GM18511 (cell line): ENCODE measurements around the gene MTURN.
A peak's percentile ranks its signal among the peaks of the same experiment; 100 is the strongest.

ENCODE experiments used
- ATAC-seq: cut with Tn5 transposase; IDR thresholded peaks from one replicate; pipeline ENCODE4 v1.9.1; 2021; ENCODE audit warnings: mild to moderate bottlenecking, moderate library complexity; ENCODE audit not compliant: unreplicated experiment

MTURN gene

DNA sequence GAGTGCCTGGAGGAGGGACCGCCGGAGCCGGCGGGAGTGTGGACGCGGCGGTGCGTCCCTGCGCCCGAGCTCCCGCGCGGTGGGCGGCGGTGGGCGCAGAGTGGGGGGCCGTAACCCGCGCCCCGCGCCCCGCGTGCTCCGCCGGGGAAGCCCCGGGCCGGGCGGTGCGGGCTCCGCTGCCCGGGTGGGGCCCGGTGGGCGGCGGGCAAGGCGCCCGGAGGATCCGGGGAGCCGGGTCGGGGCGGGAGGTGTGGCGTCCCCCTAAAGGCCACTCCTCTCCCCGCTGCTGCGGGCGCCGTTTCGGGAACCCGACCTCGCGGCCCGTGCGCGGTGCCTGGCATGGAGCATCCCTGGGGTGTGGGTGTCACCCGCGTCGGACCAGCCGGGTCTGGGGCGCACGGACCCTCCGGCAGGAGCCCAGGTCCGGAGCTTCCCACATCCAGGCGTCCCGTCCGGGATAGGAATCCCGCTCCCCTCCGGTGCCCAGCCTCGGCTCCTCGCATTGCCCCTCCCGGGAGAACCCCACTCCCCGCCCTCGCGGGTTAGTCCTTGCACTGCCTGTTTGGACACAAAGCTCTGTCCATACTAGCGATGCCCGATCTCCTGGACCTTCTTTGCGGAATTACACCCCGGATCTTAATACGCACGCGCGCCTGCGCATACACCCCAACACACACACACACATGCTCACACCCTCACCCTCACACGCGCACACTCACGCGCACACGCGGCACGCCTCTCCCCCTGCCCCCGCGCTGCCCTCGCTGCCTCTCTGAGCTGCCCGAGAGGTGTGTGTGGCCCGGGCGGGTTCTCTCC, 723 bp downstream of the MTURN start:
- ATAC-seq: peak; percentile 37

DNA sequence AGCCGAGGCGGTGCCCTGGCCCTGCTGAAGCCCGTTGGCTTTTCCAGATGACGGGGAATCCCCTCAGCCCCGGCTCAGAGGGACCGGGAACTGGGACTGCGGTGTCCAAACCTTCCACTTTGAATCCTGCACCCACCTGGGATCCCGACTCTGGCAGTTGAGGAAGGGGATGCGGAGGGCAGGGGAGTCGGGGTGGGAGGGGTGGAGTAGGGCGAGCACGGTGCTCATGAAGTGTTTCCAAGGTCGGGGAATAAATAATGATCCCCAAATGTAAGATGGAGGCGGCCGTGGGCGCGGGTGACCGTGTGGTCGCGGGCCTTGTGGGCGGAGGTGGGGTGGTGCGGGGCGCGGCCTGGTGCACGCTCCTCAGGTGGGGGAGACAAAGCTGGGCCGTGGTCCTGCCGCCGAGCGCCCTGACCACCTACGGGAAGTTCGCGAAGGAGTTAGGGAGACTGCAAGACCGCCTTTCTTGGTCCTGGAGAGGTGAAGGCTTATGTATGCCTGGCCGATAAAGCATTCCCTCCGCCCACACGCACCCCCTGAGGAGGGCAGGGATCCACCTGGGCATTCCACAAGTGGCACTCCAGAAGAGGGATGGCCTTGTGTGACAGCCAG, 1.4 kb downstream of the MTURN start:
- no peak for ATAC-seq

DNA sequence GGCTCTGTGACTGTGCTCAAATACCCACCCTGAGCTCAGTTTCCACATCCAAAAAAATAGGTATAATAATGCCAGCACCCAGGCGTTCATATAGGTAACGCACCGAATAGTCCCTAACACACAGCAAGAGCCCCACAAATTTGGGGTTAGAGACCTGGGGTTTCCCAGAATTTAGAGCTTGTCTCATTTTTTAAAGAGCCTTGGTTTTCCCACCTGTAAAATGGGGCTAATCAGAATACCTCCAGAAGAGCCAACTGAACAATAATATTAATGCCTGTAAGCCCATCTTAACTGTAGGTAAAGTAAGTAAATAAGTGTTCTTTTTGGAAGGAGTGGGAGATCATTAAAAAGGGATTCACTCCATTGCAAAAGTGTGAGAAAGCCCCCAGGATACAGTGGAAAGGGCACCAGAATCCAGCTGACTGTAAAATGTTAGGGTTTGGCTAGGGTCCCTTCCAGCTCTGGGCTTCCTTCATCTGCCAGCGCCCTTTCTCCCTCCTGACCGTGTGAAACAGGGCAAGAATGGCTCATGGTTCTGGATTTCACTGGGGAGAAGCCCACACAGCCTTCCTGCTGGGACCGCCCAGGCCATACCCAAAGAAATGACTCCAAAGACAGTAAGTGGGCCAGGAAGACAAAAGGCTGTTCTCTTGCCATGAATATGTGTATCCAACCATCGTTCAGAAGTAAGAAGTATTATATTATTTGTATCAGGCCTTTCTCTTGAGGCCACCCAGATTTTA, 2.1 kb downstream of the MTURN start:
- no peak for ATAC-seq

DNA sequence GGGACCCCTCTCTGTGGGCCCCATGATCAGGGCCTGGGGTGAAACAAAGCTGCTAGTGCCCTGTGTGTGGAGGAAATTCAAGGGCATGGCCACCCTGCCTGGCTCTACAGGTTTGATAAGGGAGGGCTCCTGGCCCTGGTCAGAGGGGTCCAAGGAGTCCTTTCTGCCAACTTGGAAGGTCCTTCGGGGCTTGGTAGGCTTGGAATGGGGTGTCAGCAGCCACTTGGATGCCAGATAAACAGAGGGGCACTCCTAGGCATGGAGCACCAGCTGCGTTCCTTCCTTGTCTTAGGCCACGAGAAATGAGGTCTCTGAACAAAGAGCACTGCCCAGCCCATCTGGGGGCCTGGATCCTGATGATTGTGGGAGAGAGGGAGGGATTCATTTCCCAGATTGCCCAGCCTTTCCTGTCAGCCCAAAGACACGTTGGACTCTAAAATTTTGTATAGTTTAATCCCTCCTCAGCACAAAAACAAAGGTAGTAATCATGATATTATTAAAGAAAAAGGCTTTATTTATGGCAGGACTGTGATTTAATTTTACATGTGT, 5.1 kb downstream of the MTURN start:
- no peak for ATAC-seq

DNA sequence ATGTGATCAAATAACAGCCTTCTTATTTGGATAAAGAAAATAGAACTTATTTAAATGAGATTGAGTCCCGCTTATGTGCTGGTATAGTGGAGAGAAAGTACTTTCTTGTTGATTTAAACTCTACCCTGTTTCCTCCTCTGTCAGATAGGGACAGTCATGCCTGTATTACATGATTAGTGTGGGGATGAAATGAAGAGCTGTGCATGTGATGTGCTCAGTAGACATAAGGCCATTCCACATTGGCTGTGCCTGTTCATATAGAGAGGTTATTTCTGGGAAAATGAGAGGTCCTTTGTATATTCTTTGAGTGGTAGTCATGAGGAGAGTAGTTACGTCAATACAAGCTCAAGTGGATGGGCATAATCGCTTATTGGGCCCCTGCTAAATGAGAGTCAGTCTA, 5.7 kb downstream of the MTURN start:
- ATAC-seq: no peak

DNA sequence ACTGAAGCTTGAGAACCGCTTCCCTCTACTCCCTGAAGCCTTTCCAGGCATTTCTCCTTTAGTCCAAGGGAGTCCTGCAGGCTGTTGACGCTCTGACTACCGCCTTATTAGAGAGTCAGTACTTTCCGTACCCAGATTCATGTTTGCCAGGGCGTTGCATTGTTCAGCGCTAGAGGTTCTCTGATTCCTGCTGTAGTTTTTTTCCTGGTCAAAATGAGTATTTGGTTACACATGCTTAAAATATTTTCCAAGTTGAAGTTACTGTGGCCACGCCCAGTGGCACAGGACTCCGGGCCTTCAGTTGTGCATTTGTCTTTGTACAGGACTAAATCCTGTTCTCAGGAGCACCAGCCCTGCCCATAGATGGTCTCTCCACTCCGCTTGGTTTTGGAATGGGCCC, 7.9 kb downstream of the MTURN start:
- no peak for ATAC-seq

DNA sequence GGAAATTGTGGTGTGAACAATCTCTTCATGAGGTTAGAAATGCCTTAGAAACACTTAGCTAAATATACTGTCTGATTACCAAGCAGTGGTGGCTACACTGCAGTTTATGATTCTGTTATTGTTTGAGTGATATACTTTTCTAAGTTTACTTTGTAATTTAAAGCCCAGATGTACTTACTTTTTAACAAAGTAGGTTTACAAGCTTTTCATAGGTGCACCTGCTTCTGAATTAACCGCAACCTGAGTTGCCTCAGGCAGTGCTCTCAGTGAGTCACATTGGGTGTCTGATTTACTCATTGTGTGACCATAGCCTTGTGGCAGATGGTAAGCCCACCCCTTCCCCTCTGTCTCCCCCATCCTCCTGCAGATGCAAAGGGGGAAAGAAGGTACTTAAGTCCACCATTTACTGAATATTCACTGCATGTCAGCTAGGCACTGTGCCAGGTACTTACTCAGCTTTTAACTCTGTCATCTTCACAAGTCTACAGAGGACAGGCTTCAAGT, 9.0 kb downstream of the MTURN start:
- ATAC-seq: no peak

DNA sequence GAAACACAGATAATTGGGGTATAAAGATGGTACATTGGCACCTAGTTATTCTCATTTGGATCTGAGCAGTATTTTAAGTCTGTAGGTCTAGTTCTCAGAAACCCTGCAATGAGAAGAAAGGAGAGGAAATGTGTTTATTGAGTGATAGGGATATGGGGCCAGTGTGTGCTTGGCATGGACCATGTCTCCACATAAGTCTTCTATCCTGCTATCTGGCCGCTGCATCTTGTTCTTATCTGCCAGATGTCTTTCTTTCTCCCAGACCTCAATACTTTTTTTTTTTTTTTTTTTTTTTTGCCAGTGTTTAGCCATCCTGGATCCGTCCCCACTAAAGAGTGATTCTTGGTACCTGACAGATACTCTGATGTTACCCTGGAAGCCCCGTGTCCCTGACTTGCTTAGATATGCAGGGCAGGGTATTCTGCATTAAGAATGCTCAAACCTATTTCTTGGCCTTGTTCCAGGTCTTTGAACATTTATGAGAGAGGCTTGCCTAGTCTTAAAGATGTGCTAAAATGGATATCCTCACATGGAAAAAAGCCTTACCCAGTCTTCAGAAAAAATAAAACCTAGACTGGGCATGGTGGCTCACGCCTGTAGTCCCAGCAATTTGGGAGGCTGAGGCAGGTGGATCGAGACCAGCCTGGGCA, 10.0 kb downstream of the MTURN start:
- ATAC-seq: no peak

DNA sequence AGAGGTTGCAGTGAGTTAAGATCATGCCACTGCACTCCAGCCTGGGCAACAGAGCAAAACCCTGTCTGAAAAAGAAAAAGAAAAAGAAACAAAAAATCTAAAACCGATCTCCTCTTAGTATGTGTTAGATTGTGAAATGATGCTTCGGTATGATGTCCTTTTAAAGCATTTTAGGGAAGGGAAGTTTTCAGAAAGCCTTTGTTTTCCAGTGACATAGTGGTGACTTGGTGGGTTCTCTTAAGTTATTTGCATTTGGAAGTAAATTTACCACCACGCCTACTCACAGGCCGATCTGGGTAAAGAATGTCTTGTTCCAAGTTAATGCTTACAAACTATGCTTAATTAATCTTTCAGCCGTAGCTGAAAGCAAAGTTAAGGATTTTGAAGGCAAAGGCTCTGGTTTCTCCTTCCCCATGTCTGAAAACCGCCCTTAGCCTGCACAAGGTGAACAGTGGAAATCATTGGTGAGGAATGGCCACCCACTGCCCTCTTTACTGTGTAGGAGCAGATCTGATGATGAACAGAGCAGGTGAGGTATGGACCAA, 10.7 kb downstream of the MTURN start:
- ATAC-seq: no peak

DNA sequence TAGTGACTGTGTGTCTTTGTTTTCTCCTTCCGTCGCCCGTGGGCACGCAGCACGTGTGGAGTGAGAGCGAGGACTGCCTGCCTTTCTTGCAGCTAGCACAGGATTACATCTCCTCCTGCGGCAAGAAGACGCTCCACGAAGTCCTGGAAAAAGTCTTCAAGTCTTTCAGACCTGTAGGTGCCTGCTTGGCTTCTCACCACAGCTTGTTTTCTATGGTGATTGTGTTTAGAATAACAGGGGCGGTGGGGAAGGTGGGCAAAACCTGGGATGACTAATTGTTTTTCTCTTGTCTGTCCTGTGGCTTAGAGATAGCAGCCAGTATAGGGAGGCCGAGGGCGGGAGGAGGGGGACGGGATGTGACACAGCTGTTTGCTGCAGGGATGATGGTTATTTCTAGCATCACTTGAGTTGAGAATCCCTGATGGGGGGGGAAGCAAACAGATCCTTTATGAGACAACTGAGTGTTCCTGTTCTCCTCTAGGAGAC, 11.4 kb downstream of the MTURN start:
- ATAC-seq: no peak

DNA sequence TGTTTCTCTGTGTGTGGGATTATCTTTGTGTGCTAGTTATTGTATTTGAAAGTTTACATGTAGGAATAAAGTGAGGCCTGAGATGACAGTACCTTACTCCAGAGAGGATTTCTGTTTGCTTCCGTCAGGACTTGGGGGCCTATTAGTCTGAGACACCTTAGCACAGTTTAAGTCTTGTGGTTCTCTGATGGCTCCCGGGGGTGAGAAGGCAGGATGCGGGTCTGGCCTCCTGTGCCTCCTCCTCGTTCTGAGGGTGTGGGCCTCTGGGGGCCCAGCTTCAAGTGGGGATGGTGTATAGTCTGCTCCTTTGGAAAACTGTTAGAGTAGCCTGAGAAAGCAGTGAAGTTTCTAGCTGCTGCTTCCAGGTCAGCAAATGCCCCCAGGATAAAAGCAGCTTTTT, 12.4 kb downstream of the MTURN start:
- ATAC-seq: no peak

DNA sequence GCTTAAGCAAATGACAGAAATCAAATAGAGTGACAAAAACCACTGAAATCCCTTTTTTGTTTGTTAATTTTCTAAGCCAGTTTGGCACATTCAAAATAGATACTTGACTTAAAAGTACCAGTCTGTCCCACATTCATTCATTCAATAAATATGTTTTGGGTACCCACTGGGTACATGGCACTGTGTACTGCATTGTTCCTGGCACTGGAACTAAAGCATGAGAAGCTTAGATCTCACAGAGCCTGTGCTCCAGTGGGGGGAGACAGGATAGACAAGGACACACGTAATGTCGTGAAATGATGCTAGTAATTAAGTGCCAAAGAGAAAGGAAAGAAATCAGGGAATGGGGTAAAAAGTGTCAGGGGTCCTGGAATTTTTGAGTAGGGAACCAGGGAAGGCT, 13.0 kb downstream of the MTURN start:
- ATAC-seq: no peak

DNA sequence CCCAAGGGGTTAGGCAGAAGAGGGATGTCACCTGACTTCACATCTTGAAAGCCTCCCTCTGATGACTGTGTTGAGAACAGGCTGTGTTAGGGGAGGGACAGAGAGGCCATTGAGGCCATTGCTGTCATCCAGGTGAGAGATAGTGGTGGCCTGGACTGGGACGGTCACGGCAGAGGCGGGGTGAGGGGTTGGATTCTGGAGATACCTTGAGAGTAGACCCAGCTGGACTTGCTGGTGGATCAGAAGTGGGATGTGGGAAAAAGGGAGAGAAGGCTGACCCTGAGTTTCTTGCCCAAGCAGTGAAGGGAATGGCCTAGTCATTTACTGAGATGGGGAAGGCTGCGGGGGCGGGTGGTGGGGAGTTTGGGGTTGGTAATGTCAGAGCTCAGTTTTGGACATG, 13.6 kb downstream of the MTURN start:
- ATAC-seq: no peak

DNA sequence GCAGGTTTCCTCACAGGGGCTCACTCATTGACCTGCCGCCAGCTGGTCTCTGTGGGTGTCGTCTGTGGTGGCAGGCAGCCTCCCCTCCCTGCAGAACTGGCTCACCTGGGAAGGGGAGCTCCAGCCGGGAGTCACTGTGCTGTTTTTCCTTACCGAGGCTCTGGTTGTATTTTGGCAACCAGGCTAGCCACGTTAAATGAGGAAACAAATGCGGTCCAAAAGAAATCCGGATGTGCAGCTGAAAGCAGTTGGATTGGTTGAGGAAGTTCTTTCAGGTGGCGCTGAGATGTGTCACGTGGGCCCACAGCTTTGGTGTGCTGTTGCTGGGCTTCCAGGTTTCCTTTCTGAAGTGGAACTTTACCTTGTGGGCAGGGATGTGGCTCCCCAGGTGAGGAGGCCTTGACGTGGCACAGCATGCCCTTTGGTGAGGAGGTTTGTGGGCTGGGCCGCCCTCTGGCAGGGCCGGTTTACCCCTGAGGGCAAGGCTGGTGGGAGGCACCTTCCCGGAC, 14.2 kb downstream of the MTURN start:
- no peak for ATAC-seq

DNA sequence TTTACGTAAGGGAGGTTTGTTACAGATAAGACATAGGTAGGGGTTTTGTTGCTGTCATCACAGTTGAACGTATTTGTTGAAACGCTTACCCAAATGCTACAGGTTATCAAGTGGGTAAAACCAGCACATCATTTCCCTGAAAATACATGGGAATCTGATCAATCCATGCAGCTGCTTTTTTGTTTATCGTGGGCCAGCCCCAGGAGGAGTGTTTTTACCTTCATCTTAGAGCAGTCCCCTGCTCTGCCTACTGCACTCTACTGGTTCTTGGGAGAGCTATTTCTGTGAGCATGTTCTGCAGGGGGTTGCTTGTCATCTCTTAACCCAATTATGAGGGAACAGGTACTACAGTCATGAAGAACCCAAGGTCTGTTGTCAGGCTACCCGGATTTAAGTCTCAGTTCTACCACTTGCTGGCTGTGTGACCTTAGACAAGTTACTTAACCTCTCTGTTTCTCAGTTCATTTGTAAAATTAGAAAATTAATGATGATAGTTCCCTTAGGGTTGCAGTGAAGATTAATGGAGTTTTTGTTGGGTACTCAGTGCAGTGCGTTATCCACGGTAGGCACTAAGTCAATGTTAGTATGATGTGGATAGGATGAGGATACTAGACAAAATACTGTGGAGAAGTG, 15.0 kb downstream of the MTURN start:
- ATAC-seq: no peak

DNA sequence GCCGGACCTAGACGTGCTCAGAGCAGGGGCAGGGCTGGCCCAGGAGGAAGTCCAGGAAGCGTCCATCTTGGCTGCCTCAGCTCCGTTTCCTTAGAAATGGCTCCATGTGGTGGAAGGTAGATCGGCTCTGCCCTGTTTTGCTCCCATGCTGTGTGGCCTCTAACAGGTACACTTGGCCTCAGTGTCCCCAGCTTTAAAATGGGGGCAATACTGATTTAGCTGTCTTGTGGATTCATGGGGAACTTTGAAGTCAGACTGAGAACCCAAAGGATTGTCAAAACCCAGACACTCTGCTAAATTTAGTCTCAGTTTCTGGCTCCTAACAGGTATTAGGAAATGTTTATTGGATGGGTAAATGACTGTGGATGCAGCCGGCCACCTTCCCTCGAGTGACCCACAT, 15.9 kb downstream of the MTURN start:
- ATAC-seq: no peak

DNA sequence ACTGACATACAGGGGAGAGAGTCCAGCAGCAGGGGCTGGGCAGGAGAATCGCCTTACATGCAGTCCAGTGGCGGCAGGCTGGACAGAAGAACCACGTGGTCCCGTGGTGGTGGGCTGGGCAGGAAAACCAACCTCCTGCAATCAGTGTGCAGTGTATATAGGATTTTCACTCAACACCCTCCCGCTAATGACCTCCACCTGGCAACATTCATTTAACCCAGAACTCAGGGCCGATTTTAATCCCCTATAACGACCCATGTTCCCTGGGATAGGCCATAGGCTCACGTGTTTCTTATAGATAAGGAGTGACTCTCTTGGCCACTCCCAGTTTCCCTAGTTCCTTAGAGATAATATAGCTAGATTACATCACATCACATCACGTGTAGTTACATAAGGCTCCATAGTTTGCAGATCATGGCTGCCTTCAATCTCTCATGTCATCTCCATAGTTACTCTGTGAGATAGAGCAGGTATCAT, 19.4 kb downstream of the MTURN start:
- ATAC-seq: no peak

DNA sequence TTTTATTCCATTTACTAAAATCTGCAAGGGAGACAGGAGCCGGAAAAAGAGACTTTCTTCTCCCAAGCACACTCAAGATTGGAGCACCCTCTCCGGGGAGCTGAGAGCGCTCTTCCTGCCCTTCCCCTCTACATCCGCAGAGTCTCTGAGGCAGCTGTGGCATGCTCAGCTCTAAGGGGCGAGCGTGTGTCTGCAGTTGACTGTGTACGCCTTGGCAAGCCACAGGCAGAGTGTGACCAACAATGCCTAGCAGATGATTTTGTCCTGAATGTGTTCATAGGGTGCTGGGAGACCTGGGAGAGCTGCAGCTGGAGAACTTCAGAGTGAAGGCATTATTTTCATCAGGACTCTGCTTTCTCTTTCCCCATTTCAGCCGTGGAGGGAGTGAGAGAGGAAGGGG, 20.7 kb downstream of the MTURN start:
- ATAC-seq: no peak

DNA sequence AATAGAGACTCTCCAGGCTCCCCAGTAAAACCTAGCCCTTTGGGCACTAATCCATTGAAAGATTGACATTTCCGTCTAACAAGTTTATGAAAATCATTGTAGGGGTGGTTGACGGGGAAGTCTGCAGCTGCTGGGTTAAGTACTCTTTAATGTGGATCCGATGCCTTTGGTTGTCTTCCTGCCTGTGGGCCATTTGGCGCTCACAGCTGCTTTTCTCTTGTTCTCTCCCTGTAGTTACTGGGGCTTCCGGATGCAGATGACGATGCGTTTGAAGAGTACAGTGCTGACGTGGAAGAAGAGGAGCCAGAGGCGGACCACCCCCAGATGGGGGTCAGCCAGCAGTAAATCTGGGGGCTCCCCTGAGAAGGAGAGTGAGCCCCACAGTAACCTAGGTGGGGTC, 22.4 kb downstream of the MTURN start:
- ATAC-seq: no peak

DNA sequence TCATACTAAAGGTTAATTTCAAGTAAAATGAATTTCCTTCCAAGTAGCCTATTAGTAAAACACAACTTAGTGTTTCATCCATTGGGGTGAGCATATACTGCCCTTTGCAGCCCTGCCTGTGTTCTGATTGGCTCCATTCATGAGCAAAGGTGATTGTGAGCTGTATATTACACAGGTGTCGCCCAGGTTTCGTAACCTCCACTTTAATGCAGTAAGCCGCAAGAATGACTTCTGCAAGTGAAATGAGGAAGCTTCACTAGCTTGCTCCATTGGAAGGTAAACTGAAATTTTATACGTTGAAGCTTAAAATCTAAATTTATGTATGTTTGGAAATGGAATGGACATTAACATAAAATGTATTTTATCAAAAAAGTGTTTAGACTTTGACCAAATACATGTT, 24.4 kb downstream of the MTURN start:
- no peak for ATAC-seq
